Measurements from ENCODE around the gene LIPI.

The LIPI gene

GRCh38 chr21:14086553-14086952, 124.2 kb downstream of the LIPI start:
- Histone ChIP-seq H3K27me3 (ENCODE audit: insufficient read depth, low read length, poor library complexity) (no peaks in the 10 kb centered on the region), H3K4me2 (ENCODE audit: insufficient read depth, low read length) (no peak overlapping the region), H3K27ac (ENCODE audit: low read length) (no peak overlapping the region), H3K4me3 (ENCODE audit: low read depth in 1 of 2, low read length in 2 of 2) (no peak overlapping the region), H2AFZ (ENCODE audit: low read depth, low read length) (no peak overlapping the region), H3K36me3 (ENCODE audit: insufficient read depth, low read length) (peaks cover 44% of the 10 kb centered on the region), H3K9me3 (ENCODE audit: insufficient read depth, low read length, severe bottlenecking) (no peaks in the 10 kb centered on the region), H4K20me1 (ENCODE audit: insufficient read depth, low read length) (no peaks in the 10 kb centered on the region), H3K4me1 (ENCODE audit: insufficient read depth, low read length) (no peaks in the 10 kb centered on the region), H3K79me2 (ENCODE audit: insufficient read depth, low read length) (no peaks in the 10 kb centered on the region), H3K9ac (ENCODE audit: low read depth, low read length) (no peak overlapping the region)
- DNase-seq (no peak), ATAC-seq (ENCODE audit: insufficient read depth, low read depth) (no peak)
- no peak for TF ChIP-seq EZH2 (IDR thresholded peaks at IDR 0.05; ENCODE audit: borderline replicate concordance, low read depth, low read length, severe bottlenecking)
- TF ChIP-seq CTCF (IDR thresholded peaks at IDR 0.05; ENCODE audit: borderline replicate concordance, extremely low read depth, low read length, poor library complexity, severe bottlenecking), result no peak

- no peak overlapping the region for H3K4me3 ChIP-seq (ENCODE audit: low read depth in 1 of 2, low read length in 2 of 2)
- H3K27ac ChIP-seq (ENCODE audit: low read length), result no peak overlapping the region
- H3K9ac ChIP-seq (ENCODE audit: low read depth, low read length), result no peak overlapping the region
- no peak for DNase-seq
- no peaks in the 10 kb centered on the region for H3K9me3 ChIP-seq (ENCODE audit: insufficient read depth, low read length, severe bottlenecking)
- no peaks in the 10 kb centered on the region for H3K4me1 ChIP-seq (ENCODE audit: insufficient read depth, low read length)
- no peaks in the 10 kb centered on the region for H3K79me2 ChIP-seq (ENCODE audit: insufficient read depth, low read length)
- H3K27me3 ChIP-seq (ENCODE audit: insufficient read depth, low read length, poor library complexity), result no peaks in the 10 kb centered on the region
- no peak overlapping the region for H2AFZ ChIP-seq (ENCODE audit: low read depth, low read length)
- H3K36me3 ChIP-seq (ENCODE audit: insufficient read depth, low read length), result peaks cover 42% of the 10 kb centered on the region
- no peaks in the 10 kb centered on the region for H4K20me1 ChIP-seq (ENCODE audit: insufficient read depth, low read length)
- no peak for ATAC-seq (ENCODE audit: insufficient read depth, low read depth)
- H3K4me2 ChIP-seq (ENCODE audit: insufficient read depth, low read length), result no peak overlapping the region
- TF ChIP-seq CTCF (IDR thresholded peaks at IDR 0.05; ENCODE audit: borderline replicate concordance, extremely low read depth, low read length, poor library complexity, severe bottlenecking) (no peak), EZH2 (IDR thresholded peaks at IDR 0.05; ENCODE audit: borderline replicate concordance, low read depth, low read length, severe bottlenecking) (no peak)
Observed at GRCh38 chr21:14084701-14085100, 126.1 kb downstream of the LIPI start.

GRCh38 chr21:14084068-14084501, 126.7 kb downstream of the LIPI start:
- Histone ChIP-seq H3K4me2 (ENCODE audit: insufficient read depth, low read length) (no peak overlapping the region), H3K27ac (ENCODE audit: low read length) (no peak overlapping the region), H3K4me3 (ENCODE audit: low read depth in 1 of 2, low read length in 2 of 2) (no peak overlapping the region), H3K9ac (ENCODE audit: low read depth, low read length) (no peak overlapping the region), H3K79me2 (ENCODE audit: insufficient read depth, low read length) (no peaks in the 10 kb centered on the region), H3K4me1 (ENCODE audit: insufficient read depth, low read length) (no peaks in the 10 kb centered on the region), H2AFZ (ENCODE audit: low read depth, low read length) (no peak overlapping the region), H3K36me3 (ENCODE audit: insufficient read depth, low read length) (peaks cover 42% of the 10 kb centered on the region), H4K20me1 (ENCODE audit: insufficient read depth, low read length) (no peaks in the 10 kb centered on the region), H3K27me3 (ENCODE audit: insufficient read depth, low read length, poor library complexity) (no peaks in the 10 kb centered on the region), H3K9me3 (ENCODE audit: insufficient read depth, low read length, severe bottlenecking) (no peaks in the 10 kb centered on the region)
- ATAC-seq (ENCODE audit: insufficient read depth, low read depth) (no peak), DNase-seq (no peak)
- TF ChIP-seq CTCF (IDR thresholded peaks at IDR 0.05; ENCODE audit: borderline replicate concordance, extremely low read depth, low read length, poor library complexity, severe bottlenecking) (no peak), EZH2 (IDR thresholded peaks at IDR 0.05; ENCODE audit: borderline replicate concordance, low read depth, low read length, severe bottlenecking) (no peak)

- Histone ChIP-seq H3K27me3 (ENCODE audit: insufficient read depth, low read length, poor library complexity) (no peaks in the 10 kb centered on the region), H3K27ac (ENCODE audit: low read length) (no peak overlapping the region), H3K4me2 (ENCODE audit: insufficient read depth, low read length) (no peak overlapping the region), H3K4me1 (ENCODE audit: insufficient read depth, low read length) (no peaks in the 10 kb centered on the region), H3K36me3 (ENCODE audit: insufficient read depth, low read length) (peaks cover 30% of the 10 kb centered on the region), H3K9me3 (ENCODE audit: insufficient read depth, low read length, severe bottlenecking) (no peaks in the 10 kb centered on the region), H3K4me3 (ENCODE audit: low read depth in 1 of 2, low read length in 2 of 2) (no peak overlapping the region), H4K20me1 (ENCODE audit: insufficient read depth, low read length) (no peaks in the 10 kb centered on the region), H2AFZ (ENCODE audit: low read depth, low read length) (no peak overlapping the region), H3K9ac (ENCODE audit: low read depth, low read length) (no peak overlapping the region), H3K79me2 (ENCODE audit: insufficient read depth, low read length) (no peaks in the 10 kb centered on the region)
- DNase-seq (no peak), ATAC-seq (ENCODE audit: insufficient read depth, low read depth) (no peak)
- TF ChIP-seq EZH2 (IDR thresholded peaks at IDR 0.05; ENCODE audit: borderline replicate concordance, low read depth, low read length, severe bottlenecking), result no peak
- TF ChIP-seq CTCF (IDR thresholded peaks at IDR 0.05; ENCODE audit: borderline replicate concordance, extremely low read depth, low read length, poor library complexity, severe bottlenecking), result no peak
Observed at GRCh38 chr21:14080764-14081096, 130.0 kb downstream of the LIPI start.

Measured in DND-41 (cell line).